HepG2 (cell line): ENCODE measurements around the gene SAMD8. TPM values are rescaled to one million over a fixed set of nuclear protein-coding genes. Genes with fewer than 3 reads are reported as not detected.

Experiments
- ATF7-NPFF ChIP-seq: sonication (generic); formaldehyde crosslinking; IDR thresholded peaks from 2 replicates; pipeline ENCODE4 v1.8.1; 2023; ENCODE audit warnings: mild to moderate bottlenecking, low read depth, missing genetic modification reagents, moderate library complexity
- CCDC6 ChIP-seq: sonication (generic); formaldehyde crosslinking; IDR thresholded peaks from 2 replicates; pipeline ENCODE4 v1.8.1; 2022; ENCODE audit warnings: mild to moderate bottlenecking, missing genetic modification reagents, moderate library complexity
- CEBPB ChIP-seq: IDR thresholded peaks from 2 replicates; pipeline ENCODE4 v1.6.1; 2011; ENCODE audit warnings: low read depth, low read length, improper control_type of control experiment, borderline replicate concordance
- GMEB2 ChIP-seq: IDR thresholded peaks from 2 replicates; pipeline ENCODE4 v1.6.1; 2016; ENCODE audit warnings: missing biosample characterization, missing genetic modification reagents, low read depth
- IRF2 ChIP-seq: IDR thresholded peaks from 2 replicates; pipeline ENCODE4 v1.6.1; 2018; ENCODE audit warnings: missing genetic modification reagents, missing compliant biosample characterization
- ISL2 ChIP-seq: sonication (generic); formaldehyde crosslinking; IDR thresholded peaks from 2 replicates; pipeline ENCODE4 v1.5.0; 2020; ENCODE audit warnings: missing genetic modification reagents
- JARID2 ChIP-seq: sonication (generic); formaldehyde crosslinking; IDR thresholded peaks from 2 replicates; pipeline ENCODE4 v1.8.1; 2023; ENCODE audit warnings: missing genetic modification reagents, inconsistent platforms; ENCODE audit not compliant: insufficient replicate concordance
- MTF2 ChIP-seq: sonication (generic); formaldehyde crosslinking; IDR thresholded peaks from 2 replicates; pipeline ENCODE4 v1.5.0; 2020; ENCODE audit warnings: missing genetic modification reagents, borderline replicate concordance
- NFYB ChIP-seq: sonication (generic); formaldehyde crosslinking; IDR thresholded peaks from 2 replicates; pipeline ENCODE4 v1.4.0; 2020; ENCODE audit warnings: missing genetic modification reagents
- PHF5A ChIP-seq: IDR thresholded peaks from one replicate; pipeline ENCODE4 v1.6.1; 2018; ENCODE audit warnings: low read depth, missing genetic modification reagents; ENCODE audit not compliant: unreplicated experiment
- RARA ChIP-seq: IDR thresholded peaks from 2 replicates; pipeline ENCODE4 v1.6.1; 2016; ENCODE audit warnings: missing genetic modification reagents, missing compliant biosample characterization
- RBM39 ChIP-seq: fragments of 200-400 bp; formaldehyde crosslinking; IDR thresholded peaks from one replicate; pipeline ENCODE4 v1.6.1; 2018; ENCODE audit warnings: antibody characterized with exemption, mild to moderate bottlenecking, low read depth, low read length; ENCODE audit not compliant: poor library complexity, severe bottlenecking
- SIN3B ChIP-seq: fragments of 150-350 bp; IDR thresholded peaks from 2 replicates; pipeline ENCODE4 v1.6.1; 2014; ENCODE audit warnings: low read length
- SRSF9 ChIP-seq: fragments of 200-400 bp; formaldehyde crosslinking; IDR thresholded peaks from 2 replicates; pipeline ENCODE4 v1.6.1; 2018; ENCODE audit warnings: borderline replicate concordance, mild to moderate bottlenecking, low read depth, low read length; ENCODE audit not compliant: insufficient read depth, poor library complexity, severe bottlenecking
- TFDP1 ChIP-seq: IDR thresholded peaks from 2 replicates; pipeline ENCODE4 v1.6.1; 2016; ENCODE audit warnings: missing compliant biosample characterization, missing genetic modification reagents, borderline replicate concordance
- TGIF2 ChIP-seq: IDR thresholded peaks from 2 replicates; pipeline ENCODE4 v1.6.1; 2016; ENCODE audit warnings: control low read depth, missing compliant biosample characterization
- UBTF ChIP-seq: sonication (generic); formaldehyde crosslinking; IDR thresholded peaks from 2 replicates; pipeline ENCODE4 v1.4.0; 2020; ENCODE audit warnings: mild to moderate bottlenecking, missing genetic modification reagents
- ZIK1 ChIP-seq: sonication (generic); formaldehyde crosslinking; IDR thresholded peaks from 2 replicates; pipeline ENCODE4 v1.5.0; 2020; ENCODE audit warnings: mild to moderate bottlenecking, low read depth, missing genetic modification reagents, borderline replicate concordance
- ZNF704 ChIP-seq: sonication (generic); formaldehyde crosslinking; IDR thresholded peaks from 2 replicates; pipeline ENCODE4 v1.8.1; 2023; ENCODE audit warnings: mild to moderate bottlenecking, inconsistent platforms, moderate library complexity, missing genetic modification reagents, borderline replicate concordance
- polyA plus RNA-seq, 8 experiments: library from polyadenylated mRNA; depleted of rRNA in 3 of 8; stranded (reverse) in 7 of 8; unstranded in 1 of 8; fragments of >200 nt; fragmentation: Illumina TruSeq in 4 of 8; extraction: Trizol in 4 of 8; gene quantifications; 2 replicates each; pipeline versions ENCODE4 v1.2.1 to v1.2.3, GENCODE V29; 2011 to 2016; ENCODE audit warnings: low read depth in 4 of 8, missing spikeins in 1 of 8, mixed read lengths in 1 of 8; ENCODE audit not compliant: insufficient read depth in 1 of 8
- total RNA-seq, 5 experiments: library from RNA; depleted of rRNA; stranded (reverse); fragments of >200 nt; fragmentation: Illumina TruSeq; extraction: Trizol; gene quantifications; 2 replicates each; pipeline ENCODE4 v1.2.3, GENCODE V29; 2016; ENCODE audit warnings: low read depth in 1 of 5
- TF ChIP-seq, protein P1 (sequence below): sonication (generic); formaldehyde crosslinking; IDR thresholded peaks from 2 replicates; pipeline ENCODE4 v1.5.0; 2020; ENCODE audit warnings: mild to moderate bottlenecking, missing genetic modification reagents, borderline replicate concordance

Gene SAMD8
- total and polyA plus RNA-seq, 2 of the 13 experiments (the other 11 are each of a cell fraction or from before 2014, with no cell fraction given): 10.4 to 13.2 TPM

DNA sequence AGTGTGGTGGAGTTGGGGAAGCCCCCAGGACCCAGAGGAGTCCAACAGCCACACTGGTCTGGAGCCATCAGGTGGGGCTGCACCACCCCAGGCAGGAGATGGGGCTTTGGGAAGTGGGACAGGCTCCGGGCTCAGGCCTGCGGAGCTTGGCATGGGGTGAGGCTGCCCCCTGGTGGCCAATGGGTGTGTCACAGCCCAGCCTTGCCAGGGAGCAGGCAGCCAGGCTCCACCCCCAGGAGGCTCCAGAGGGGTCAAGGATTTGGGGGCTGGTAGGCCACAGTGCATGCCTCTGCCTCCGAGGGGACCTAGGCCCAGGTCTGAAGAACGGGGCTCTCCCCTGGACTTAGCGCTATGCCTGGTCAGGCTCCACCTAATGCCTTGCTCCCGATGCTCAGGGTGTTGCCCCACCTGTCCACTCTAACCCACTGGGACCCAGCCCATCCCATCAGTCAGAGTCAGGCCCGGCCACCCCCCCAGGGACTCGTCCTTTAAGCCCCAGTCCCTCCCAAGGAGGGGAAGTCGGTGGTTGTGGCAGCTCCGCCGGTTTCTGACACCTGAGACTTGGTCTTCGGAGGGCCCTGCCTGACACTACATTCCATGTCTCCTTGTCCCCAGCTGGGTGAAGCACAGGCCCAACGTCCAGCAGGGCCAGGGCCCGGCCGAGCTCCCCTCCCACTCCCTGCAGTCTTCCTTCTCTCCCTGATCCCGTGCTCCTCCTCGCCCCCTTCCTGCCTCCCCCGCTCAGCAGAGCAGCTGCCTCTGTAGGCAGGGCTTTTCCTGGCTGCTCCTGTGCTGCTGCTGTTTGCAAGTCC lies 11.3 kb upstream of the SAMD8 start (continued):
- TF ChIP-seq TGIF2 (CRISPR knock-in tag) (no peak), TFDP1 (CRISPR knock-in tag) (no peak), SRSF9 (no peak), PHF5A (CRISPR knock-in tag) (no peak), CEBPB (no peak), UBTF (peak; percentile 50), ATF7-NPFF (no peak), GMEB2 (no peak), ZIK1 (no peak), RBM39 (no peak), MTF2 (CRISPR knock-in tag) (no peak), SIN3B (no peak), NFYB (CRISPR knock-in tag) (no peak), ZNF704 (CRISPR knock-in tag) (no peak), JARID2 (CRISPR knock-in tag) (no peak), ISL2 (no peak), IRF2 (CRISPR knock-in tag) (0 out of 2 replicates have a peak, but pooled peaks have one; percentile 29), RARA (CRISPR knock-in tag) (no peak), CCDC6 (CRISPR knock-in tag) (0 out of 2 replicates have a peak, but pooled peaks have one; percentile 28)
- TF ChIP-seq, protein P1, sequence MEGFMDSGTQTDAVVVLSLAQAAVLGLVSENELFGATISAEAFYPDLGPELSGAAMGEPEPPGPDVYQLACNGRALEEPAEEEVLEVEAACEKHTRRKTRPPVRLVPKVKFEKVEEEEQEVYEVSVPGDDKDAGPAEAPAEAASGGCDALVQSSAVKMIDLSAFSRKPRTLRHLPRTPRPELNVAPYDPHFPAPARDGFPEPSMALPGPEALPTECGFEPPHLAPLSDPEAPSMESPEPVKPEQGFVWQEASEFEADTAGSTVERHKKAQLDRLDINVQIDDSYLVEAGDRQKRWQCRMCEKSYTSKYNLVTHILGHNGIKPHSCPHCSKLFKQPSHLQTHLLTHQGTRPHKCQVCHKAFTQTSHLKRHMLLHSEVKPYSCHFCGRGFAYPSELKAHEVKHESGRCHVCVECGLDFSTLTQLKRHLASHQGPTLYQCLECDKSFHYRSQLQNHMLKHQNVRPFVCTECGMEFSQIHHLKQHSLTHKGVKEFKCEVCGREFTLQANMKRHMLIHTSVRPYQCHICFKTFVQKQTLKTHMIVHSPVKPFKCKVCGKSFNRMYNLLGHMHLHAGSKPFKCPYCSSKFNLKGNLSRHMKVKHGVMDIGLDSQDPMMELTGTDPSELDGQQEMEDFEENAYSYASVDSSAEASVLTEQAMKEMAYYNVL (CRISPR knock-in tag): peak; percentile 63; the same call in 1 of the 2 replicates
